ENCODE measurements around the gene CLDN24. TPM values are rescaled to one million over a fixed set of nuclear protein-coding genes. Genes with fewer than 3 reads are reported as not detected.

The CLDN24 gene
- total and polyA plus RNA-seq, 7 donors = not detected

- no peak overlapping the region for H3K4me3 ChIP-seq
- no peak overlapping the region for H3K27ac ChIP-seq
- H3K4me1 ChIP-seq = peaks cover 0 to 22% (median 7%) of the 10 kb centered on the region in 4 donors
- no peak for DNase-seq
- peaks cover 0 to 50% (median 21%) of the 10 kb centered on the region in 4 donors for H3K36me3 ChIP-seq
- TF ChIP-seq POLR2AphosphoS5 (IDR thresholded peaks at IDR 0.05) (no peak), POLR2A (IDR thresholded peaks at IDR 0.05) (no peak), CTCF (IDR thresholded peaks at IDR 0.05) (no peak), EP300 (IDR thresholded peaks at IDR 0.05) (no peak)
- whole genome bisulfite sequencing, 2 donors = 79 to 85% methylated on average over 6 of the region's 6 CpGs
- no peaks in the 10 kb centered on the region for H3K27me3 ChIP-seq
- intact Hi-C loops (cut with DNase I) = no loop called here
- no peaks in the 10 kb centered on the region for H3K9me3 ChIP-seq
Observed at GRCh38 chr4:183287677-183288076, 34.5 kb downstream of the CLDN24 start.

GRCh38 chr4:183287309-183287659, 34.9 kb downstream of the CLDN24 start:
- H3K9me3 ChIP-seq = no peaks in the 10 kb centered on the region
- H3K36me3 ChIP-seq = peaks cover 0 to 49% (median 21%) of the 10 kb centered on the region in 4 donors
- peaks cover 0 to 25% (median 9%) of the 10 kb centered on the region in 4 donors for H3K4me1 ChIP-seq
- WGBS, 2 donors = 17 to 67% methylated on average over 2 of the region's 2 CpGs
- intact Hi-C loops (cut with DNase I) = no loop called here
- no peaks in the 10 kb centered on the region for H3K27me3 ChIP-seq
- H3K4me3 ChIP-seq = no peak overlapping the region
- H3K27ac ChIP-seq = no peak overlapping the region
- TF ChIP-seq CTCF (IDR thresholded peaks at IDR 0.05) = no peak
- DNase-seq = no peak

GRCh38 chr4:183286590-183287308, 35.5 kb downstream of the CLDN24 start:
- no peak for TF ChIP-seq POLR2AphosphoS5 (IDR thresholded peaks at IDR 0.05)
- TF ChIP-seq POLR2A (IDR thresholded peaks at IDR 0.05) = no peak
- no peak for TF ChIP-seq CTCF (IDR thresholded peaks at IDR 0.05)
- no peak for TF ChIP-seq EP300 (IDR thresholded peaks at IDR 0.05)
- H3K4me1 ChIP-seq = peaks cover 0 to 25% (median 10%) of the 10 kb centered on the region in 4 donors
- H3K36me3 ChIP-seq = peaks cover 0 to 49% (median 21%) of the 10 kb centered on the region in 4 donors
- H3K9me3 ChIP-seq = no peaks in the 10 kb centered on the region
- WGBS, 2 donors = 89 to 95% methylated on average over 11 of the region's 11 CpGs
- DNase-seq = no peak
- no peak overlapping the region for H3K4me3 ChIP-seq
- H3K27me3 ChIP-seq = no peaks in the 10 kb centered on the region
- no peak overlapping the region for H3K27ac ChIP-seq
- intact Hi-C loops (cut with DNase I) = no loop called here

- DNase-seq = no peak
- intact Hi-C loops (cut with DNase I) = no loop called here
- Histone ChIP-seq H3K27me3 (no peaks in the 10 kb centered on the region), H3K9me3 (no peaks in the 10 kb centered on the region), H3K4me3 (no peak overlapping the region), H3K4me1 (peaks cover 0 to 25% (median 10%) of the 10 kb centered on the region in 4 donors), H3K36me3 (peaks cover 0 to 56% (median 19%) of the 10 kb centered on the region in 4 donors), H3K27ac (no peak overlapping the region)
- TF ChIP-seq POLR2A (IDR thresholded peaks at IDR 0.05) (no peak), EP300 (IDR thresholded peaks at IDR 0.05) (no peak), POLR2AphosphoS5 (IDR thresholded peaks at IDR 0.05) (no peak), CTCF (IDR thresholded peaks at IDR 0.05) (no peak)
- WGBS, 2 donors = 94 to 95% methylated on average over 7 of the region's 7 CpGs
Observed at GRCh38 chr4:183285886-183286285, 36.3 kb downstream of the CLDN24 start.

GRCh38 chr4:183284965-183285364, 37.3 kb downstream of the CLDN24 start:
- Histone ChIP-seq H3K4me1 (peaks cover 0 to 25% (median 10%) of the 10 kb centered on the region in 4 donors), H3K27ac (no peak overlapping the region), H3K9me3 (no peaks in the 10 kb centered on the region), H3K4me3 (no peak overlapping the region), H3K27me3 (no peaks in the 10 kb centered on the region), H3K36me3 (peaks cover 0 to 59% (median 18%) of the 10 kb centered on the region in 4 donors)
- 76 to 83% methylated on average over 4 of the region's 4 CpGs for WGBS, 2 donors
- no peak for DNase-seq
- TF ChIP-seq POLR2AphosphoS5 (IDR thresholded peaks at IDR 0.05) = no peak
- TF ChIP-seq CTCF (IDR thresholded peaks at IDR 0.05) = no peak
- TF ChIP-seq EP300 (IDR thresholded peaks at IDR 0.05) = no peak
- no peak for TF ChIP-seq POLR2A (IDR thresholded peaks at IDR 0.05)
- intact Hi-C loops (cut with DNase I) = no loop called here
